ENCODE results near the gene CUL1. TPM values are rescaled to one million over a fixed set of nuclear protein-coding genes. Genes with fewer than 3 reads are reported as not detected.
A peak's percentile ranks its signal among the peaks of the same experiment; 100 is the strongest.

The CUL1 gene
- total RNA-seq, 2 experiments from 2014 or later, result 60.6 to 61.2 TPM

GRCh38 chr7:148761499-148762278 is 63.0 kb downstream of the CUL1 start:
- Mint-ChIP-seq H3K27ac (no peak overlapping the region), H3K27me3 (no peaks in the 10 kb centered on the region), H3K4me3 (no peak overlapping the region), H3K36me3 (ENCODE audit: low read depth) (peaks cover 27% of the 10 kb centered on the region), H3K4me1 (ENCODE audit: low read depth) (no peaks in the 10 kb centered on the region), H3K9me3 (no peaks in the 10 kb centered on the region)
- ATAC-seq, result no peak
- no peak for TF ChIP-seq CTCF (IDR thresholded peaks at IDR 0.05)
- POLR2A ChIA-PET, result interaction anchor here (1.2 kb wide), 1 partner anchor 61 kb away, joined by 3 read pairs; no protein-coding TSS in a partner anchor
- CTCF ChIA-PET, result interaction anchor here (1.1 kb wide), 1 partner anchor 9 kb away, joined by 3 read pairs; no protein-coding TSS in a partner anchor
- no peak for DNase-seq
- intact Hi-C loops (cut with micrococcal nuclease), result no loop called here

- peaks cover 28% of the 10 kb centered on the region for H3K36me3 Mint-ChIP-seq (ENCODE audit: low read depth)
- TF ChIP-seq CTCF (IDR thresholded peaks at IDR 0.05), result no peak
- DNase-seq, result no peak
- H3K4me3 Mint-ChIP-seq, result no peak overlapping the region
- no peak overlapping the region for H3K27ac Mint-ChIP-seq
- H3K27me3 Mint-ChIP-seq, result no peaks in the 10 kb centered on the region
- ChIA-PET POLR2A (no interaction called here), CTCF (interaction anchor here (1.3 to 1.5 kb wide), 2 partner anchors 17 to 188 kb away, joined by 3 to 5 read pairs; no protein-coding TSS in a partner anchor)
- no peaks in the 10 kb centered on the region for H3K9me3 Mint-ChIP-seq
- H3K4me1 Mint-ChIP-seq (ENCODE audit: low read depth), result no peaks in the 10 kb centered on the region
- ATAC-seq, result no peak
- intact Hi-C loops (cut with micrococcal nuclease), result no loop called here
These were observed 64.9 kb downstream of the CUL1 start for GRCh38 chr7:148763622-148764021.

DNA sequence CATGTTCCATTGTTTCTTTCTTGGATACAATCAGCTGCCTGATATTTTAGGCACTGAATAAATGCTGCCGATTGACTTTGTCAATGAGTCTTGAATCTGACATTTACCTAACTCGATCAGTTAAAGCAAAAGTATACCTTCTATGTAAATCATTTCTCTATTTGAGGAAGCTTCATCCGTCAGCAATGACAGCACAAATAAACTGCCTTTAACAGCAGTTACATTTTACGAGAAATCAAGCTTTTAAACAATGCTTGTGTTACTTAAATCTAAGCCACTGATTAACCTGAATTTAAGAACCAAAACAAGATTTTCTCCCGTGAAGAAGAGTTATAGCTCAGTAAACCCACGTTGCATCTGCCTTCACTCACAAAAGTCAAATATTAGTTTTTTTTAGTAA is 71.3 kb downstream of the CUL1 start:
- H3K27ac Mint-ChIP-seq, result no peak overlapping the region
- no peak for TF ChIP-seq CTCF (IDR thresholded peaks at IDR 0.05)
- intact Hi-C loops (cut with micrococcal nuclease), result loop anchor here (10.0 kb wide), 1 partner anchor 195 kb away; no protein-coding TSS in a partner anchor

GRCh38 chr7:148772297-148773089 is 73.8 kb downstream of the CUL1 start:
- peak overlapping the region; percentile 90 for H3K27ac Mint-ChIP-seq
- ChIA-PET POLR2A (interaction anchor here (0.5 to 1.6 kb wide), 3 partner anchors 74 to 266 kb away, joined by 3 to 10 read pairs (median 3); partner anchors contain the start of gene CUL1), CTCF (interaction anchor here (1.1 to 2.6 kb wide), 5 partner anchors 19 to 198 kb away, joined by 3 to 8 read pairs (median 5); no protein-coding TSS in a partner anchor)
- intact Hi-C loops (cut with micrococcal nuclease), result loop anchor here (10.0 kb wide), 1 partner anchor 198 kb away; no protein-coding TSS in a partner anchor
- ATAC-seq, result peak; percentile 89
- peak; percentile 66 for DNase-seq
- H3K27me3 Mint-ChIP-seq, result no peaks in the 10 kb centered on the region
- H3K9me3 Mint-ChIP-seq, result no peaks in the 10 kb centered on the region
- H3K4me3 Mint-ChIP-seq, result peak overlapping the region; percentile 29
- H3K4me1 Mint-ChIP-seq (ENCODE audit: low read depth), result peaks cover 19% of the 10 kb centered on the region
- TF ChIP-seq CTCF (IDR thresholded peaks at IDR 0.05), result no peak
- H3K36me3 Mint-ChIP-seq (ENCODE audit: low read depth), result peaks cover 40% of the 10 kb centered on the region

More for the DNA sequence above, 71.3 kb downstream of the CUL1 start:
- ChIA-PET CTCF (interaction anchor here (1.4 kb wide), 2 partner anchors 9 to 295 kb away, joined by 3 read pairs; no protein-coding TSS in a partner anchor), POLR2A (no interaction called here)
- no peak for DNase-seq
- no peaks in the 10 kb centered on the region for H3K9me3 Mint-ChIP-seq
- H3K4me3 Mint-ChIP-seq, result no peak overlapping the region
- ATAC-seq, result no peak
- no peaks in the 10 kb centered on the region for H3K27me3 Mint-ChIP-seq
- peaks cover 19% of the 10 kb centered on the region for H3K4me1 Mint-ChIP-seq (ENCODE audit: low read depth)
- H3K36me3 Mint-ChIP-seq (ENCODE audit: low read depth), result peaks cover 39% of the 10 kb centered on the region
